Measurements from ENCODE around the gene CISD3. TPM values are rescaled to one million over a fixed set of nuclear protein-coding genes. Genes with fewer than 3 reads are reported as not detected.
A peak's percentile ranks its signal among the peaks of the same experiment; 100 is the strongest.

CISD3 gene
- total and polyA plus RNA-seq, 10 of the 15 experiments (the other 5 are each of a cell fraction or from before 2014, with no cell fraction given) = 2.6 to 38.1 (median 8.1) TPM

- TF ChIP-seq SIX5 (IDR thresholded peaks at IDR 0.05; ENCODE audit: low read depth, low read length, severe bottlenecking) (no peak), BHLHE40 (IDR thresholded peaks at IDR 0.05; ENCODE audit: borderline replicate concordance in 1 of 2, low read depth in 2 of 2, low read length in 1 of 2) (peak in 1 of 2 experiments; percentile 14; a peak in 1 of 4 replicates), POU2F2 (IDR thresholded peaks at IDR 0.05; ENCODE audit: borderline replicate concordance, low read depth, low read length) (no peak)
- Histone ChIP-seq H4K20me1 (ENCODE audit: control insufficient read depth, insufficient read depth) (no peaks in the 10 kb centered on the region), H3K4me2 (ENCODE audit: control insufficient read depth, insufficient read depth) (0 out of 2 replicates have a peak overlapping the region, but pooled peaks have one; percentile 31), H3K27me3 (replicated peaks in 1 of 2; ENCODE audit: control insufficient read depth in 2 of 2, insufficient read depth in 2 of 2, low read length in 1 of 2) (no peaks in the 10 kb centered on the region), H3K36me3 (ENCODE audit: control insufficient read depth in 2 of 2, insufficient read depth in 2 of 2, low read length in 1 of 2) (peaks cover 4 to 12% of the 10 kb centered on the region in 2 experiments; a peak in 3 of 4 replicates), H3K4me1 (ENCODE audit: control insufficient read depth, insufficient read depth, low read length) (peaks cover 24% of the 10 kb centered on the region), H3K9me3 (replicated peaks; ENCODE audit: control insufficient read depth, insufficient read depth, low read length) (no peaks in the 10 kb centered on the region), H2AFZ (ENCODE audit: control insufficient read depth, low read depth, low read length) (no peak overlapping the region), H3K79me2 (ENCODE audit: control insufficient read depth, insufficient read depth, low read length) (peaks cover 23% of the 10 kb centered on the region), H3K27ac (ENCODE audit: control insufficient read depth, insufficient read depth) (no peak overlapping the region), H3K4me3 (no peak overlapping the region), H3K9ac (ENCODE audit: control insufficient read depth, insufficient read depth, low read length) (no peak overlapping the region)
- in situ Hi-C loops (cut with MboI) = no loop called here
- DNase-seq (ENCODE audit: low read depth, low spot score) (no peak), FAIRE-seq (no peak), ATAC-seq (no peak)
- no TSS peak for BruUV-seq (replicated peaks)
- POLR2A ChIA-PET = no interaction called here
- RAD21 ChIA-PET (ENCODE audit: unreplicated experiment) = no interaction called here
- SMC1A ChIA-PET (ENCODE audit: uncharacterized antibody, unreplicated experiment) = no interaction called here
- CTCF ChIA-PET = no interaction called here
- WGBS (ENCODE audit: insufficient coverage, insufficient replicate concordance, low lambda C conversion rate, missing lambda C conversion rate) = 17% methylated on average over 4 of the region's 4 CpGs
- intact Hi-C loops (cut with micrococcal nuclease; ENCODE audit: unreplicated experiment) = no loop called here
Observed at GRCh38 chr17:38740806-38741205, 10.7 kb downstream of the CISD3 start.

- no peak overlapping the region; the same call in 1 of the 2 replicates for H3K4me2 ChIP-seq (ENCODE audit: control insufficient read depth, insufficient read depth)
- FAIRE-seq (no peak), ATAC-seq (no peak), DNase-seq (ENCODE audit: low read depth, low spot score) (no peak)
- H3K9me3 ChIP-seq (replicated peaks; ENCODE audit: control insufficient read depth, insufficient read depth, low read length) = no peaks in the 10 kb centered on the region
- BruUV-seq (replicated peaks) = no TSS peak
- RAD21 ChIA-PET (ENCODE audit: unreplicated experiment) = no interaction called here
- H3K27ac ChIP-seq (ENCODE audit: control insufficient read depth, insufficient read depth) = no peak overlapping the region
- SMC1A ChIA-PET (ENCODE audit: uncharacterized antibody, unreplicated experiment) = no interaction called here
- H2AFZ ChIP-seq (ENCODE audit: control insufficient read depth, low read depth, low read length) = no peak overlapping the region
- H3K36me3 ChIP-seq (ENCODE audit: control insufficient read depth in 2 of 2, insufficient read depth in 2 of 2, low read length in 1 of 2) = peaks cover 4 to 10% of the 10 kb centered on the region in 2 experiments; a peak in 3 of 4 replicates
- peaks cover 28% of the 10 kb centered on the region for H3K4me1 ChIP-seq (ENCODE audit: control insufficient read depth, insufficient read depth, low read length)
- 41% methylated on average over 5 of the region's 5 CpGs for WGBS (ENCODE audit: insufficient coverage, insufficient replicate concordance, low lambda C conversion rate, missing lambda C conversion rate)
- no peak overlapping the region for H3K9ac ChIP-seq (ENCODE audit: control insufficient read depth, insufficient read depth, low read length)
- H3K27me3 ChIP-seq (replicated peaks in 1 of 2; ENCODE audit: control insufficient read depth in 2 of 2, insufficient read depth in 2 of 2, low read length in 1 of 2) = no peaks in the 10 kb centered on the region
- H3K79me2 ChIP-seq (ENCODE audit: control insufficient read depth, insufficient read depth, low read length) = peaks cover 30% of the 10 kb centered on the region
- CTCF ChIA-PET = interaction anchor here (1.0 kb wide), 1 partner anchor 64 kb away, joined by 4 read pairs; no protein-coding TSS in a partner anchor
- no peaks in the 10 kb centered on the region for H4K20me1 ChIP-seq (ENCODE audit: control insufficient read depth, insufficient read depth)
- POLR2A ChIA-PET = no interaction called here
- in situ Hi-C loops (cut with MboI) = no loop called here
- no peak overlapping the region for H3K4me3 ChIP-seq
- intact Hi-C loops (cut with micrococcal nuclease; ENCODE audit: unreplicated experiment) = no loop called here
- TF ChIP-seq CUX1 (IDR thresholded peaks at IDR 0.05; ENCODE audit: insufficient replicate concordance, low read depth, low read length) (no peak), CREB1 (IDR thresholded peaks at IDR 0.05; ENCODE audit: low read depth) (no peak), CEBPB (IDR thresholded peaks at IDR 0.05; ENCODE audit: borderline replicate concordance in 1 of 2, low read depth in 2 of 2, low read length in 2 of 2) (no peak), STAT3 (IDR thresholded peaks at IDR 0.05; ENCODE audit: low read depth, low read length) (no peak), RAD21 (IDR thresholded peaks at IDR 0.05; ENCODE audit: insufficient read depth, low read depth, low read length) (no peak), GATAD2B (conservative IDR thresholded peaks at IDR 0.05; ENCODE audit: low read depth) (no peak), NR2C1 (IDR thresholded peaks at IDR 0.05) (no peak), TCF12 (IDR thresholded peaks at IDR 0.05; ENCODE audit: low read depth, low read length) (no peak), SUZ12 (IDR thresholded peaks at IDR 0.05; ENCODE audit: unreplicated experiment) (no peak)
Observed at GRCh38 chr17:38741461-38741860, 11.3 kb downstream of the CISD3 start.

Data from GM12878 (cell line).